GM12801 (cell line): ENCODE results near the gene SYT1.

Experiments
- CTCF ChIP-seq: IDR thresholded peaks from one replicate; pipeline ENCODE4 v1.5.1; 2011; ENCODE audit warnings: control low read depth; ENCODE audit not compliant: insufficient read length; ENCODE audit errors: extremely low read depth

The SYT1 gene

GRCh38 chr12:78863482-78864402, 832 bp upstream of the SYT1 start:
- no peak for TF ChIP-seq CTCF

GRCh38 chr12:78864870-78865463, 393 bp downstream of the SYT1 start:
- no peak for TF ChIP-seq CTCF

- TF ChIP-seq CTCF: no peak
Measured at GRCh38 chr12:78865516-78865915, 942 bp downstream of the SYT1 start.

- TF ChIP-seq CTCF: no peak
Measured at GRCh38 chr12:78866518-78866917, 1.9 kb downstream of the SYT1 start.

GRCh38 chr12:78870539-78870938, 6.0 kb downstream of the SYT1 start:
- TF ChIP-seq CTCF: no peak

- no peak for TF ChIP-seq CTCF
Measured at GRCh38 chr12:78871566-78871965, 7.0 kb downstream of the SYT1 start.

GRCh38 chr12:78878459-78878858, 13.9 kb downstream of the SYT1 start:
- TF ChIP-seq CTCF: no peak
